ENCODE measurements around the gene C20orf144. TPM values are rescaled to one million over a fixed set of nuclear protein-coding genes. Genes with fewer than 3 reads are reported as not detected.
A peak's percentile ranks its signal among the peaks of the same experiment; 100 is the strongest.

The C20orf144 gene
- total RNA-seq, 4 donors from 2014 or later = not detected

GRCh38 chr20:33681728-33682353, 19.7 kb downstream of the C20orf144 start:
- no peak for DNase-seq
- H3K4me1 ChIP-seq = peaks cover 5 to 9% of the 10 kb centered on the region in 2 donors
- intact Hi-C loops (cut with DNase I; ENCODE audit: low total_unique reads) = no loop called here

GRCh38 chr20:33684533-33685327, 22.6 kb downstream of the C20orf144 start:
- DNase-seq = no peak
- in situ Hi-C loops (cut with MboI; ENCODE audit: low sequenced_read_pairs in 4 of 4) (no loop called here), intact Hi-C loops (cut with DNase I; ENCODE audit: low total_unique reads) (no loop called here)
- H3K36me3 ChIP-seq = no peaks in the 10 kb centered on the region
- TF ChIP-seq POLR2A (IDR thresholded peaks at IDR 0.05) (no peak), CTCF (IDR thresholded peaks at IDR 0.05 in 4 of 5, conservative IDR thresholded peaks at IDR 0.05 in 1 of 5) (no peak)
- H3K9me3 ChIP-seq = no peaks in the 10 kb centered on the region
- no peak for ATAC-seq
- no peak overlapping the region for H3K4me3 ChIP-seq
- H3K27ac ChIP-seq = no peak overlapping the region
- peaks cover 5 to 11% of the 10 kb centered on the region in 2 donors for H3K4me1 ChIP-seq
- no peaks in the 10 kb centered on the region for H3K27me3 ChIP-seq

More at GRCh38 chr20:33681728-33682353, 19.7 kb downstream of the C20orf144 start:
- H3K27ac ChIP-seq = no peak overlapping the region
- no peaks in the 10 kb centered on the region for H3K9me3 ChIP-seq
- H3K36me3 ChIP-seq = no peaks in the 10 kb centered on the region
- no peaks in the 10 kb centered on the region for H3K27me3 ChIP-seq
- in situ Hi-C loops (cut with MboI; ENCODE audit: low sequenced_read_pairs in 4 of 4) = no loop called here
- ATAC-seq = no peak
- TF ChIP-seq POLR2A (IDR thresholded peaks at IDR 0.05) (no peak), CTCF (IDR thresholded peaks at IDR 0.05 in 4 of 5, conservative IDR thresholded peaks at IDR 0.05 in 1 of 5) (no peak)
- no peak overlapping the region for H3K4me3 ChIP-seq

GRCh38 chr20:33685328-33686099, 23.4 kb downstream of the C20orf144 start:
- H3K36me3 ChIP-seq = no peaks in the 10 kb centered on the region
- no peak for ATAC-seq
- H3K4me1 ChIP-seq = peaks cover 5 to 11% of the 10 kb centered on the region in 2 donors
- no peaks in the 10 kb centered on the region for H3K9me3 ChIP-seq
- no peaks in the 10 kb centered on the region for H3K27me3 ChIP-seq
- H3K27ac ChIP-seq = no peak overlapping the region
- intact Hi-C loops (cut with DNase I; ENCODE audit: low total_unique reads) (no loop called here), in situ Hi-C loops (cut with MboI; ENCODE audit: low sequenced_read_pairs in 4 of 4) (no loop called here)
- TF ChIP-seq CTCF (IDR thresholded peaks at IDR 0.05 in 4 of 5, conservative IDR thresholded peaks at IDR 0.05 in 1 of 5) (no peak), POLR2A (IDR thresholded peaks at IDR 0.05) (no peak)
- no peak for DNase-seq
- peak overlapping the region in 2 of 4 donors; percentile 40 to 42 for H3K4me3 ChIP-seq

- H3K27ac ChIP-seq = peak within 1 kb of the TSS in 2 of 4 donors; percentile 52 to 53
- in situ Hi-C loops (cut with MboI; ENCODE audit: low sequenced_read_pairs in 4 of 4) = no loop called here
These were observed 24.2 kb downstream of the C20orf144 start, which contains the start of gene E2F1 for GRCh38 chr20:33686100-33686983. Gene E2F1, minus strand, starts transcription at chr20:33686385. Its CDS starts 121 bp downstream, at chr20:33686264.

More at GRCh38 chr20:33686100-33686983, 24.2 kb downstream of the C20orf144 start, which contains the start of gene E2F1:
- TF ChIP-seq CTCF (IDR thresholded peaks at IDR 0.05 in 4 of 5, conservative IDR thresholded peaks at IDR 0.05 in 1 of 5) (peak; percentile 9 to 64 (median 50)), POLR2A (IDR thresholded peaks at IDR 0.05) (peak in 1 of 2 donors; percentile 48)
- intact Hi-C loops (cut with DNase I; ENCODE audit: low total_unique reads) = no loop called here
- Histone ChIP-seq H3K4me1 (peaks cover 5 to 11% of the 10 kb centered on the region in 2 donors), H3K36me3 (no peaks in the 10 kb centered on the region), H3K9me3 (no peaks in the 10 kb centered on the region), H3K27me3 (no peaks in the 10 kb centered on the region), H3K4me3 (peak within 1 kb of the TSS; percentile 34 to 52 (median 46))
- peak; percentile 91 to 93 for DNase-seq
- peak; percentile 96 to 97 for ATAC-seq
